22Rv1 (cell line): ENCODE results near the gene PRODH2.

Source experiments
- CTCF ChIP-seq: fragments of 450-650 bp; IDR thresholded peaks from 2 replicates; pipeline ENCODE4 v1.5.1; 2017; ENCODE audit warnings: mild to moderate bottlenecking
- ZFX ChIP-seq: fragments of 450-650 bp; IDR thresholded peaks from 2 replicates; pipeline ENCODE4 v1.6.1; 2017; ENCODE audit warnings: antibody characterized with exemption, borderline replicate concordance

- no peak for TF ChIP-seq CTCF
- no peak for TF ChIP-seq ZFX
Measured at GRCh38 chr19:35830986-35831385, 18.3 kb upstream of the PRODH2 start.
